H1 (cell line): ENCODE data around the gene ARSB. TPM values are rescaled to one million over a fixed set of nuclear protein-coding genes. Genes with fewer than 3 reads are reported as not detected.

Source experiments
- CTCF ChIA-PET: fragments of 300-600 bp; sonication (Branson Sonifier 250); formaldehyde crosslinking; loops from one replicate; lab custom pipeline; 2021; ENCODE audit not compliant: partially characterized antibody; lab: Charles Lee
- POLR2A ChIA-PET: fragments of 300-600 bp; sonication (Branson Sonifier 250); formaldehyde crosslinking; loops from one replicate; lab custom pipeline; 2021; ENCODE audit warnings: inconsistent platforms; ENCODE audit not compliant: partially characterized antibody; lab: Charles Lee
- DNase-seq, 2 experiments: peaks; one replicate each; pipeline versions ENCODE4 v3.0.0 to v3.0.0-alpha.2; 2010 to 2022; ENCODE audit warnings: low spot score in 2 of 2, low read depth in 1 of 2, mixed read lengths in 1 of 2
- FAIRE-seq: peaks from 2 replicates; lab custom pipeline; 2011; peaks lifted over from hg19 to GRCh38; lab: Jason Lieb, UNC
- H2AFZ ChIP-seq: 2 replicates; pipeline ENCODE4 v1.8.1; 2012; ENCODE audit warnings: low read length, inconsistent platforms
- H2AK5ac ChIP-seq: 2 replicates; pipeline ENCODE4 v1.6.1; 2013; ENCODE audit warnings: low read depth, low read length
- H2BK120ac ChIP-seq: replicated peaks from 2 replicates; pipeline ENCODE3; 2013; ENCODE audit warnings: low read depth, low read length, inconsistent platforms
- H2BK12ac ChIP-seq: 2 replicates; pipeline ENCODE4 v1.6.1; 2013; ENCODE audit warnings: low read depth, low read length
- H2BK15ac ChIP-seq: 2 replicates; pipeline ENCODE4 v1.6.1; 2013; ENCODE audit warnings: low read length
- H2BK20ac ChIP-seq: 2 replicates; pipeline ENCODE4 v1.6.1; 2013; ENCODE audit warnings: low read length
- H2BK5ac ChIP-seq: 2 replicates; pipeline ENCODE4 v1.6.1; 2013; ENCODE audit warnings: low read depth, low read length
- H3K14ac ChIP-seq: 2 replicates; pipeline ENCODE4 v1.6.1; 2013; ENCODE audit warnings: inconsistent platforms; ENCODE audit not compliant: insufficient read length
- H3K18ac ChIP-seq: 2 replicates; pipeline ENCODE4 v1.6.1; 2013; ENCODE audit warnings: low read length; ENCODE audit errors: extremely low read depth
- H3K23ac ChIP-seq: 2 replicates; pipeline ENCODE4 v1.6.1; 2013; ENCODE audit warnings: inconsistent platforms; ENCODE audit not compliant: insufficient read length
- H3K23me2 ChIP-seq: 2 replicates; pipeline ENCODE4 v1.6.1; 2013; ENCODE audit warnings: low read depth, low read length
- H3K27ac ChIP-seq: 2 replicates; pipeline ENCODE4 v1.6.1; 2011; ENCODE audit warnings: low read depth, low read length, inconsistent platforms
- H3K27me3 ChIP-seq, 4 experiments: replicated peaks in 1 of 4; 1 replicate in 1 of 4; 2 replicates in 3 of 4; pipeline versions ENCODE4 v1.6.1 to v1.8.1; 2011 to 2013; ENCODE audit warnings: low read length in 3 of 4, mild to moderate bottlenecking in 3 of 4, inconsistent platforms in 2 of 4, mixed read lengths in 2 of 4, moderate library complexity in 1 of 4; ENCODE audit not compliant: control insufficient read depth in 3 of 4, insufficient read depth in 3 of 4; ENCODE audit errors: extremely low read depth in 1 of 4
- H3K36me3 ChIP-seq, 4 experiments: 2 replicates each; pipeline versions ENCODE4 v1.6.1 to v1.8.1; 2011 to 2013; ENCODE audit warnings: mild to moderate bottlenecking in 4 of 4, low read length in 3 of 4, moderate library complexity in 2 of 4, control low read depth in 1 of 4, inconsistent platforms in 1 of 4; ENCODE audit not compliant: insufficient read depth in 4 of 4, control insufficient read depth in 2 of 4
- H3K4ac ChIP-seq: replicated peaks from 2 replicates; pipeline ENCODE3; 2013; ENCODE audit warnings: low read length, low read depth, mixed read lengths, inconsistent platforms; ENCODE audit not compliant: insufficient read length
- H3K4me1 ChIP-seq, 4 experiments: replicated peaks in 1 of 4; 1 replicate in 1 of 4; 2 replicates in 3 of 4; pipeline versions ENCODE4 v1.6.1 to v1.8.1; 2011 to 2013; ENCODE audit warnings: low read length in 3 of 4, inconsistent platforms in 2 of 4, mixed read lengths in 1 of 4; ENCODE audit not compliant: insufficient read depth in 4 of 4, control insufficient read depth in 3 of 4
- H3K4me2 ChIP-seq, 2 experiments: 2 replicates each; pipeline versions ENCODE4 v1.6.1 to v1.8.1; 2011 to 2013; ENCODE audit warnings: low read depth in 2 of 2, low read length in 2 of 2, control low read depth in 1 of 2, inconsistent platforms in 1 of 2, mild to moderate bottlenecking in 1 of 2; ENCODE audit not compliant: insufficient read depth in 1 of 2
- H3K4me3 ChIP-seq, 4 experiments: fragments of 200-600, 300-600 bp in 1 of 4; sonication (generic), shearing (Covaris generic), sonication (Bioruptor Twin) in 1 of 4; 2 replicates each; pipeline versions ENCODE4 v1.5.1 to v1.8.1; 2011 to 2016; ENCODE audit warnings: low read length in 4 of 4, low read depth in 3 of 4, control low read depth in 2 of 4, inconsistent platforms in 2 of 4, mild to moderate bottlenecking in 2 of 4, mixed read lengths in 1 of 4, moderate library complexity in 1 of 4; ENCODE audit not compliant: insufficient read depth in 2 of 4; ENCODE audit errors: extremely low read depth in 1 of 4
- H3K56ac ChIP-seq: replicated peaks from 2 replicates; pipeline ENCODE3; 2013; ENCODE audit warnings: low read depth, mild to moderate bottlenecking, mixed read lengths, low read length, inconsistent platforms; ENCODE audit not compliant: insufficient read length
- H3K79me1 ChIP-seq: 2 replicates; pipeline ENCODE4 v1.6.1; 2013; ENCODE audit warnings: low read depth, low read length, control low read depth
- H3K79me2 ChIP-seq, 2 experiments: 2 replicates each; pipeline versions ENCODE4 v1.6.1 to v1.8.1; 2012 to 2013; ENCODE audit warnings: low read length in 2 of 2, mild to moderate bottlenecking in 2 of 2, inconsistent platforms in 1 of 2; ENCODE audit not compliant: insufficient read depth in 2 of 2, control insufficient read depth in 1 of 2
- H3K9ac ChIP-seq, 4 experiments: replicated peaks in 1 of 4; 1 replicate in 1 of 4; 2 replicates in 3 of 4; pipeline versions ENCODE4 v1.6.1 to v1.8.1; 2011 to 2013; ENCODE audit warnings: low read depth in 3 of 4, low read length in 3 of 4, control low read depth in 2 of 4, mild to moderate bottlenecking in 2 of 4, moderate library complexity in 2 of 4, inconsistent platforms in 1 of 4; ENCODE audit errors: extremely low read depth in 1 of 4
- H3K9me3 ChIP-seq, 2 experiments: 2 replicates each; pipeline versions ENCODE4 v1.6.1 to v1.8.1; 2012 to 2013; ENCODE audit warnings: mild to moderate bottlenecking in 2 of 2, moderate library complexity in 2 of 2, control low read depth in 1 of 2, inconsistent platforms in 1 of 2, low read depth in 1 of 2, low read length in 1 of 2, mixed read lengths in 1 of 2; ENCODE audit not compliant: insufficient read depth in 2 of 2
- H4K20me1 ChIP-seq, 2 experiments: replicated peaks in 1 of 2; 2 replicates each; pipeline versions ENCODE3 to v1.8.1; 2011 to 2013; ENCODE audit warnings: inconsistent platforms in 2 of 2, low read length in 2 of 2, mild to moderate bottlenecking in 1 of 2; ENCODE audit not compliant: insufficient read depth in 2 of 2, control insufficient read depth in 1 of 2
- H4K5ac ChIP-seq: 2 replicates; pipeline ENCODE4 v1.6.1; 2013; ENCODE audit warnings: low read length, low read depth, mixed read lengths, inconsistent platforms; ENCODE audit not compliant: insufficient read length
- H4K8ac ChIP-seq: 2 replicates; pipeline ENCODE4 v1.8.0; 2013; ENCODE audit warnings: mild to moderate bottlenecking, moderate library complexity, low read length, inconsistent platforms; ENCODE audit not compliant: insufficient read depth; ENCODE audit errors: extremely low read depth
- H4K91ac ChIP-seq: replicated peaks from 2 replicates; pipeline ENCODE3; 2013; ENCODE audit warnings: low read length, mixed read lengths, inconsistent platforms; ENCODE audit not compliant: insufficient read length
- SIN3A ChIP-seq, 2 experiments: IDR thresholded peaks in 1 of 2; conservative IDR thresholded peaks in 1 of 2; 2 replicates each; pipeline ENCODE4 v1.6.1; 2011 to 2012; ENCODE audit warnings: low read length in 2 of 2, improper control_type of control experiment in 1 of 2, low read depth in 1 of 2, mild to moderate bottlenecking in 1 of 2
- SRF ChIP-seq: IDR thresholded peaks from 2 replicates; pipeline ENCODE4 v1.6.1; 2011; ENCODE audit warnings: mild to moderate bottlenecking, low read depth, low read length, moderate library complexity
- WGBS, 2 experiments: shearing (Covaris generic) in 1 of 2; methylation state at CpG; one replicate each; pipeline versions ENCODE4 v1.1.6 to v1.1.7; 2013 to 2015; ENCODE audit warnings: low lambda C conversion rate in 2 of 2, mixed read lengths in 2 of 2, inconsistent platforms in 1 of 2, low coverage in 1 of 2, missing lambda C conversion rate in 1 of 2; ENCODE audit not compliant: insufficient replicate concordance in 2 of 2, insufficient coverage in 1 of 2, insufficient read length in 1 of 2; ENCODE audit errors: extremely low coverage in 1 of 2, missing lambda C conversion rate in 1 of 2; 5-methylcytosine and 5-hydroxymethylcytosine counted together
- polyA plus RNA-seq, 7 experiments: library from polyadenylated mRNA; depleted of rRNA in 3 of 7; stranded (reverse) in 5 of 7; unstranded in 2 of 7; fragments of >200 nt in 5 of 7; fragments of 200-250 nt in 2 of 7; gene quantifications; 1 replicate in 5 of 7; 2 replicates in 1 of 7; 4 replicates in 1 of 7; pipeline versions ENCODE4 v1.2.1 to v1.2.3, GENCODE V29; 2011 to 2013; ENCODE audit warnings: missing spikeins in 2 of 7, mixed read lengths in 2 of 7
- total RNA-seq: library from RNA; stranded (reverse); fragmentation: NEBNext Ultra II Directional; extraction: Animal tissue kit (Norgen Biotek cat#: 25700); gene quantifications from 2 replicates; pipeline ENCODE4 v1.2.1, GENCODE V29; 2021

The ARSB gene
- total and polyA plus RNA-seq, 2 of the 8 experiments (the other 6 are each of a cell fraction or from before 2014, with no cell fraction given), result 6.4 to 13.9 TPM

- Histone ChIP-seq H3K27me3 (no peaks in the 10 kb centered on the region), H2BK20ac (no peak overlapping the region), H3K4ac (no peak overlapping the region), H4K5ac (no peak overlapping the region), H3K79me1 (no peaks in the 10 kb centered on the region), H2AK5ac (no peak overlapping the region), H2BK5ac (no peak overlapping the region), H3K9me3 (peaks cover 0 to 4% of the 10 kb centered on the region in 2 experiments; a peak in 1 of 4 replicates), H3K4me3 (no peak overlapping the region), H3K23ac (no peak overlapping the region), H4K20me1 (no peaks in the 10 kb centered on the region), H3K27ac (no peak overlapping the region), H2AFZ (no peak overlapping the region), H4K8ac (no peak overlapping the region), H3K4me1 (no peaks in the 10 kb centered on the region), H3K18ac (no peak overlapping the region), H4K91ac (no peak overlapping the region), H3K9ac (no peak overlapping the region), H2BK120ac (no peak overlapping the region), H2BK12ac (no peak overlapping the region), H2BK15ac (no peak overlapping the region), H3K14ac (no peak overlapping the region), H3K4me2 (no peak overlapping the region), H3K79me2 (no peaks in the 10 kb centered on the region), H3K56ac (no peak overlapping the region), H3K23me2 (no peaks in the 10 kb centered on the region), H3K36me3 (no peaks in the 10 kb centered on the region; a peak in 1 of 8 replicates)
- WGBS, 2 experiments, result 84% methylated on average over 2 of the region's 2 CpGs; no CpG with 5 or more reads in 1 of the 2 experiments
- no peak for FAIRE-seq
- TF ChIP-seq SIN3A (conservative IDR thresholded peaks at IDR 0.05 in 1 of 2, IDR thresholded peaks at IDR 0.05 in 1 of 2; ENCODE audit: low read depth in 1 of 2, low read length in 2 of 2) (no peak), SRF (no peak)
- ChIA-PET CTCF (interaction anchor here (1.3 kb wide), 1 partner anchor 96 kb away, joined by 4 read pairs; no protein-coding TSS in a partner anchor), POLR2A (interaction anchor here (1.4 kb wide), 1 partner anchor 11 kb away, joined by 3 read pairs; no protein-coding TSS in a partner anchor)
- no peak for DNase-seq
Observed at GRCh38 chr5:78995521-78996007, 10.5 kb upstream of the ARSB start.
